Chondrocyte (in vitro differentiated cells): ENCODE data around the gene INTS14. TPM values are rescaled to one million over a fixed set of nuclear protein-coding genes. Genes with fewer than 3 reads are reported as not detected.

ENCODE experiments used
- DNase-seq: peaks from one replicate; pipeline ENCODE4 v3.0.0; 2021; ENCODE audit warnings: mixed read lengths, low spot score
- H3K27ac Mint-ChIP-seq: one replicate; pipeline ENCODE4 v1.8.0; 2021; ENCODE audit warnings: mild to moderate bottlenecking, moderate library complexity, mixed read lengths; ENCODE audit not compliant: unreplicated experiment
- H3K27me3 Mint-ChIP-seq: 2 replicates; pipeline ENCODE4 v1.8.0; 2021; ENCODE audit warnings: low read depth, mixed read lengths
- H3K36me3 Mint-ChIP-seq: 2 replicates; pipeline ENCODE4 v1.8.0; 2021; ENCODE audit warnings: low read depth, mixed read lengths
- H3K4me1 Mint-ChIP-seq: 2 replicates; pipeline ENCODE4 v1.8.0; 2021; ENCODE audit warnings: low read depth, mild to moderate bottlenecking, mixed read lengths
- H3K4me3 Mint-ChIP-seq: one replicate; pipeline ENCODE4 v1.8.0; 2021; ENCODE audit warnings: mild to moderate bottlenecking, moderate library complexity, mixed read lengths; ENCODE audit not compliant: unreplicated experiment
- H3K9me3 Mint-ChIP-seq: 2 replicates; pipeline ENCODE4 v1.8.0; 2021; ENCODE audit warnings: low read depth, mixed read lengths
- CTCF ChIP-seq: fragments of 200-600 bp; sonication (generic); IDR thresholded peaks from 2 replicates; pipeline ENCODE4 v1.5.0; 2021; ENCODE audit warnings: antibody characterized with exemption, mild to moderate bottlenecking, moderate library complexity
- long read RNA-seq: library from polyadenylated mRNA; stranded (forward); transcript quantifications from one replicate; pipeline ENCODE4 v2.0.0, GENCODE V29; 2021
- total RNA-seq: library from RNA; stranded (reverse); gene quantifications from 3 replicates; pipeline ENCODE4 v1.2.1, GENCODE V29; 2021

Gene INTS14
- total RNA-seq = 25.4 to 33.0 TPM (median 30.9 TPM) in 3 replicates
- long read RNA-seq, transcript INTS14-217 (12 exons, 2,615 nt) = minor isoform, 5 of 46 reads
- long read RNA-seq, transcript INTS14-201 (12 exons, 2,393 nt) = major isoform, 21 of 46 reads
- long read RNA-seq, partial matches to known transcripts = 2 of 46 reads
- long read RNA-seq, other reads (novel, unspliced or antisense) = 16 of 46 reads

- peak; percentile 98 for DNase-seq
Measured at GRCh38 chr15:65610871-65611718, at the start of gene INTS14. INTS14 (minus strand) TSS chr15:65611131; CDS start chr15:65607380, 3,751 bp downstream.

GRCh38 chr15:65659502-65660052 lies 48.6 kb upstream of the INTS14 start:
- Mint-ChIP-seq H3K9me3 (no peaks in the 10 kb centered on the region), H3K27ac (no peak overlapping the region), H3K4me3 (no peak overlapping the region), H3K27me3 (no peaks in the 10 kb centered on the region), H3K36me3 (peaks cover 3% of the 10 kb centered on the region), H3K4me1 (peaks cover 7% of the 10 kb centered on the region)
- DNase-seq = no peak
- TF ChIP-seq CTCF = no peak

More at GRCh38 chr15:65610871-65611718, at the start of gene INTS14:
- peak within 1 kb of the TSS; percentile 97 for H3K4me3 Mint-ChIP-seq
- no peaks in the 10 kb centered on the region for H3K9me3 Mint-ChIP-seq
- no peaks in the 10 kb centered on the region for H3K27me3 Mint-ChIP-seq
- H3K27ac Mint-ChIP-seq = peak within 1 kb of the TSS; percentile 99
- H3K4me1 Mint-ChIP-seq = peaks cover 32% of the 10 kb centered on the region
- no peaks in the 10 kb centered on the region for H3K36me3 Mint-ChIP-seq
- peak; percentile 81 for TF ChIP-seq CTCF

GRCh38 chr15:65655457-65655856 lies 44.5 kb upstream of the INTS14 start:
- Mint-ChIP-seq H3K4me1 (peaks cover 18% of the 10 kb centered on the region), H3K36me3 (peaks cover 12% of the 10 kb centered on the region), H3K9me3 (no peaks in the 10 kb centered on the region), H3K27ac (no peak overlapping the region), H3K27me3 (no peaks in the 10 kb centered on the region), H3K4me3 (no peak overlapping the region)
- no peak for DNase-seq
- no peak for TF ChIP-seq CTCF

GRCh38 chr15:65655026-65655425 lies 44.1 kb upstream of the INTS14 start:
- no peak for DNase-seq
- H3K36me3 Mint-ChIP-seq = peaks cover 16% of the 10 kb centered on the region
- no peaks in the 10 kb centered on the region for H3K9me3 Mint-ChIP-seq
- no peak overlapping the region for H3K4me3 Mint-ChIP-seq
- no peak overlapping the region for H3K27ac Mint-ChIP-seq
- TF ChIP-seq CTCF = no peak
- peaks cover 18% of the 10 kb centered on the region for H3K4me1 Mint-ChIP-seq
- H3K27me3 Mint-ChIP-seq = no peaks in the 10 kb centered on the region

- H3K27me3 Mint-ChIP-seq = no peaks in the 10 kb centered on the region
- H3K9me3 Mint-ChIP-seq = no peaks in the 10 kb centered on the region
- peaks cover 18% of the 10 kb centered on the region for H3K4me1 Mint-ChIP-seq
- no peak overlapping the region for H3K27ac Mint-ChIP-seq
- H3K4me3 Mint-ChIP-seq = no peak overlapping the region
- no peak for DNase-seq
- peaks cover 16% of the 10 kb centered on the region for H3K36me3 Mint-ChIP-seq
- no peak for TF ChIP-seq CTCF
Measured at GRCh38 chr15:65653801-65654521, 43.0 kb upstream of the INTS14 start.
